Effector CD4-positive, alpha-beta T cell (primary cell): ENCODE data around the gene MOB3B.

Experiments
- DNase-seq: peaks from one replicate; pipeline ENCODE4 v3.0.0-alpha.2; 2020

The MOB3B gene

GRCh38 chr9:27384262-27385014 lies 145.2 kb downstream of the MOB3B start:
- DNase-seq: no peak

- DNase-seq: no peak
These were observed 146.1 kb downstream of the MOB3B start for GRCh38 chr9:27383524-27383923.

GRCh38 chr9:27382975-27383374 lies 146.6 kb downstream of the MOB3B start:
- no peak for DNase-seq

- no peak for DNase-seq
These were observed 147.3 kb downstream of the MOB3B start for GRCh38 chr9:27382308-27382707.

GRCh38 chr9:27379311-27380251 lies 150.0 kb downstream of the MOB3B start:
- DNase-seq: no peak

GRCh38 chr9:27377811-27378456 lies 151.7 kb downstream of the MOB3B start:
- no peak for DNase-seq

- DNase-seq: no peak
These were observed 152.3 kb downstream of the MOB3B start for GRCh38 chr9:27377147-27377807.

GRCh38 chr9:27373851-27374250 lies 155.8 kb downstream of the MOB3B start:
- DNase-seq: no peak

- DNase-seq: no peak
These were observed 157.0 kb downstream of the MOB3B start for GRCh38 chr9:27372615-27373014.

GRCh38 chr9:27371382-27371781 lies 158.2 kb downstream of the MOB3B start:
- no peak for DNase-seq

- DNase-seq: no peak
These were observed 160.0 kb downstream of the MOB3B start for GRCh38 chr9:27369591-27369990.

GRCh38 chr9:27368316-27368985 lies 161.2 kb downstream of the MOB3B start:
- no peak for DNase-seq

GRCh38 chr9:27367921-27368315 lies 161.7 kb downstream of the MOB3B start:
- DNase-seq: no peak

GRCh38 chr9:27367175-27367798 lies 162.3 kb downstream of the MOB3B start:
- no peak for DNase-seq

GRCh38 chr9:27365707-27366376 lies 163.8 kb downstream of the MOB3B start:
- no peak for DNase-seq

- no peak for DNase-seq
These were observed 167.0 kb downstream of the MOB3B start for GRCh38 chr9:27362447-27363210.

GRCh38 chr9:27361492-27361891 lies 168.1 kb downstream of the MOB3B start:
- no peak for DNase-seq

- no peak for DNase-seq
These were observed 169.9 kb downstream of the MOB3B start for GRCh38 chr9:27359763-27360162.

- DNase-seq: no peak
These were observed 171.6 kb downstream of the MOB3B start for GRCh38 chr9:27358007-27358406.

- no peak for DNase-seq
These were observed 173.2 kb downstream of the MOB3B start for GRCh38 chr9:27356446-27356845.
